Suprapubic skin (tissue), 4 donors: ENCODE measurements around the gene COL5A1. TPM values are rescaled to one million over a fixed set of nuclear protein-coding genes. Genes with fewer than 3 reads are reported as not detected.

Experiments
- DNase-seq, 2 donors: peaks; one replicate each; pipeline ENCODE4 v3.0.0-alpha.2; 2019; ENCODE audit warnings: low spot score in 2 of 2
- H3K27ac ChIP-seq: fragments of 200-600 bp; sonication (generic); one replicate; pipeline ENCODE4 v1.5.1; 2019
- H3K27me3 ChIP-seq: fragments of 200-600 bp; sonication (generic); one replicate; pipeline ENCODE4 v1.5.1; 2019
- H3K36me3 ChIP-seq: fragments of 200-600 bp; sonication (generic); one replicate; pipeline ENCODE4 v1.5.1; 2019
- H3K4me1 ChIP-seq: fragments of 200-600 bp; sonication (generic); one replicate; pipeline ENCODE4 v1.5.1; 2019
- H3K4me3 ChIP-seq: fragments of 200-600 bp; sonication (generic); one replicate; pipeline ENCODE4 v1.5.1; 2019; ENCODE audit warnings: mild to moderate bottlenecking
- H3K9me3 ChIP-seq: fragments of 200-600 bp; sonication (generic); one replicate; pipeline ENCODE4 v1.5.1; 2019
- EP300 ChIP-seq: sonication (generic); formaldehyde crosslinking; IDR thresholded peaks from one replicate; pipeline ENCODE4 v1.6.1; 2017; ENCODE audit warnings: antibody characterized with exemption
- POLR2A ChIP-seq, 2 donors: fragments of 450-650 bp; IDR thresholded peaks; one replicate each; pipeline ENCODE4 v1.6.1; 2017; ENCODE audit warnings: antibody characterized with exemption in 2 of 2, mild to moderate bottlenecking in 2 of 2, moderate library complexity in 2 of 2
- POLR2AphosphoS5 ChIP-seq, 3 donors: sonication (generic); formaldehyde crosslinking; IDR thresholded peaks; one replicate each; pipeline ENCODE4 v1.6.1; 2017; ENCODE audit warnings: antibody characterized with exemption in 3 of 3
- WGBS: methylation state at CpG from one replicate; pipeline ENCODE4 v1.1.5; 2018; 5-methylcytosine and 5-hydroxymethylcytosine counted together
- total RNA-seq, 4 donors: library from RNA; depleted of rRNA; stranded (reverse); fragments of >200 nt; gene quantifications; one replicate each; pipeline ENCODE4 v1.1.0, GENCODE V29; 2016
- TF ChIP-seq, protein P1 (sequence below), 2 donors: fragments of 200-600 bp in 1 of 2; fragments of 450-650 bp in 1 of 2; sonication (generic) in 1 of 2; IDR thresholded peaks; one replicate each; pipeline ENCODE4 v1.5.1; 2016 to 2019; ENCODE audit warnings: antibody characterized with exemption in 2 of 2, mild to moderate bottlenecking in 1 of 2, moderate library complexity in 1 of 2

The COL5A1 gene
- total RNA-seq, 4 donors from 2014 or later, result 8.6 to 16.5 (median 15.4) TPM

DNA sequence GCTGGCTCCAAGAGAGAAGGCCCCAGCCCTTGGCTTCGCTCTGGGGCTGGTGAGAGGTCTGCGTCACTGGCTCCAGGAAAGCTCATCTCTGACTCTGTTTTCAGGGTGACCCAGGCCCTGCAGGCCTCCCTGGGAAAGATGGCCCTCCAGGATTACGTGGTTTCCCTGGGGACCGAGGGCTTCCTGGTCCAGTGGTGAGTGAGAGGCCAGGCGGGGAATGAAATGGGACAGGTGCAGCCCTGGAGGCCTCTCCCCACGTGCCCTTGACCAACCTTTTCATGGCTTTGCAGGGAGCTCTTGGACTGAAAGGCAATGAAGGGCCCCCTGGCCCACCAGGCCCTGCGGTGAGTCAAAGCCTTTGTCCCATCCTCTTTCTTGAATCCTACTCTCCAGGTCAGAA lies 163.3 kb downstream of the COL5A1 start:
- H3K4me3 ChIP-seq, result no peak overlapping the region
- H3K27me3 ChIP-seq, result no peaks in the 10 kb centered on the region
- peaks cover 10% of the 10 kb centered on the region for H3K4me1 ChIP-seq
- TF ChIP-seq EP300 (no peak), POLR2A (IDR thresholded peaks at IDR 0.05) (no peak), POLR2AphosphoS5 (IDR thresholded peaks at IDR 0.05) (no peak)
- TF ChIP-seq, protein P1, sequence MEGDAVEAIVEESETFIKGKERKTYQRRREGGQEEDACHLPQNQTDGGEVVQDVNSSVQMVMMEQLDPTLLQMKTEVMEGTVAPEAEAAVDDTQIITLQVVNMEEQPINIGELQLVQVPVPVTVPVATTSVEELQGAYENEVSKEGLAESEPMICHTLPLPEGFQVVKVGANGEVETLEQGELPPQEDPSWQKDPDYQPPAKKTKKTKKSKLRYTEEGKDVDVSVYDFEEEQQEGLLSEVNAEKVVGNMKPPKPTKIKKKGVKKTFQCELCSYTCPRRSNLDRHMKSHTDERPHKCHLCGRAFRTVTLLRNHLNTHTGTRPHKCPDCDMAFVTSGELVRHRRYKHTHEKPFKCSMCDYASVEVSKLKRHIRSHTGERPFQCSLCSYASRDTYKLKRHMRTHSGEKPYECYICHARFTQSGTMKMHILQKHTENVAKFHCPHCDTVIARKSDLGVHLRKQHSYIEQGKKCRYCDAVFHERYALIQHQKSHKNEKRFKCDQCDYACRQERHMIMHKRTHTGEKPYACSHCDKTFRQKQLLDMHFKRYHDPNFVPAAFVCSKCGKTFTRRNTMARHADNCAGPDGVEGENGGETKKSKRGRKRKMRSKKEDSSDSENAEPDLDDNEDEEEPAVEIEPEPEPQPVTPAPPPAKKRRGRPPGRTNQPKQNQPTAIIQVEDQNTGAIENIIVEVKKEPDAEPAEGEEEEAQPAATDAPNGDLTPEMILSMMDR (IDR thresholded peaks at IDR 0.05), result no peak
- peaks cover 13% of the 10 kb centered on the region for H3K36me3 ChIP-seq
- H3K27ac ChIP-seq, result no peak overlapping the region
- DNase-seq, result no peak
- H3K9me3 ChIP-seq, result no peaks in the 10 kb centered on the region
- WGBS, result 89% methylated on average over 3 of the region's 7 CpGs

DNA sequence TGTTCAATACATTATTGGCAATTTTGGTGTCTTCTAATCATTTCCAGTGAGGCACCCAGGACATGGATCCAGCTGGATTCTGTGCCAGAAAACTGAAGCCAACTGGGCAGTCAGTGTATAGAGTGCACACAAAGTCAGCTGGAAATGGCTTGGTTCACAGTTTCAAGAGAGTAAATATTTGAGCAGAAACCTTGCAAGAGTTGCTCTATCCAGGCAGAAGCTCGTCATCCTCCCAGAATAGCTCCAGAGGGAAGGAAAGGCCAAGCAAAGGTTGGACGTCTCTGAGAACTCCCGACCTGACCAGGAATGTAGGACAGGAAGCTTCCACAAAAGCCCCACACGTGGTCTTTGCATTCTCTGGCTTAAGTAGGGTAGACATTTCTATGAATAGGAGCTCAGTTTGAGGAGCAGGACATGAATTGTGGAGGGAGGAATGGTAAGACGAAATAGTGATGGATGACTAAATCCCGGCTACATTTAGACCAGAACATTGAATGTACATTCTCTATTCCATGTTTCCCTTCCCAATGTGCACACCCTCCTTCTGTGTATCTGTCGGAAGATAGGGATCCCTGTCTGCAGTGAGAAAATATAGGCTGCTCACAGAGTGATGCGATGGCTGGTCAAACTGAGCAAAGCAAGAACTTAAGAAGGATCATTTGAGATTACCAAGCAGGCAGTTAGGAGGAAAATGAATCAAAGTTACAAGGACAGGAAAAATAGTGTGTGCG lies 166.3 kb downstream of the COL5A1 start:
- TF ChIP-seq, protein P1 (IDR thresholded peaks at IDR 0.05), result no peak
- TF ChIP-seq POLR2AphosphoS5 (IDR thresholded peaks at IDR 0.05) (no peak), EP300 (no peak), POLR2A (IDR thresholded peaks at IDR 0.05) (no peak)
- no peaks in the 10 kb centered on the region for H3K27me3 ChIP-seq
- peaks cover 16% of the 10 kb centered on the region for H3K4me1 ChIP-seq
- H3K9me3 ChIP-seq, result no peaks in the 10 kb centered on the region
- no peak overlapping the region for H3K27ac ChIP-seq
- no peak overlapping the region for H3K4me3 ChIP-seq
- DNase-seq, result no peak
- H3K36me3 ChIP-seq, result no peaks in the 10 kb centered on the region
- WGBS, result 70% methylated on average over 9 of the region's 9 CpGs

DNA sequence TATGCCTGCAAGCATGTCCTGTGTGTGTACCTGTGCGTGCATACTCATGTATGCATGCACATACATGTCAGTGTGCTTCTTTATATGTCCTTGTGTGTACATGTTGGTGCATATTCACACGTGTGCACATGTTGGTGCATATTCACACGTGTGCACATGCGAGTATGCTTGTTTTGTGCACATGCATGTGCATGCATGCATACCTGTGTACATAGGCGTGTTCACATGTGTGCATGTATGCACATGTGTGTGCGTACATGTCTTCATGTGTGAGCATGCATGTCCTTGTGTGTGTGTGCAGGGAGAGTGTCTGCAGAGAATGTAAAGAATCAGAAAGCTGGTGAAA lies 166.8 kb downstream of the COL5A1 start:
- no peak for DNase-seq
- TF ChIP-seq POLR2A (IDR thresholded peaks at IDR 0.05) (no peak), EP300 (no peak), POLR2AphosphoS5 (IDR thresholded peaks at IDR 0.05) (no peak)
- TF ChIP-seq, protein P1 (IDR thresholded peaks at IDR 0.05), result no peak
- no peaks in the 10 kb centered on the region for H3K27me3 ChIP-seq
- no peak overlapping the region for H3K4me3 ChIP-seq
- peaks cover 16% of the 10 kb centered on the region for H3K4me1 ChIP-seq
- H3K27ac ChIP-seq, result no peak overlapping the region
- H3K36me3 ChIP-seq, result peaks cover 5% of the 10 kb centered on the region
- 72% methylated on average over 6 of the region's 6 CpGs for WGBS
- H3K9me3 ChIP-seq, result no peaks in the 10 kb centered on the region

DNA sequence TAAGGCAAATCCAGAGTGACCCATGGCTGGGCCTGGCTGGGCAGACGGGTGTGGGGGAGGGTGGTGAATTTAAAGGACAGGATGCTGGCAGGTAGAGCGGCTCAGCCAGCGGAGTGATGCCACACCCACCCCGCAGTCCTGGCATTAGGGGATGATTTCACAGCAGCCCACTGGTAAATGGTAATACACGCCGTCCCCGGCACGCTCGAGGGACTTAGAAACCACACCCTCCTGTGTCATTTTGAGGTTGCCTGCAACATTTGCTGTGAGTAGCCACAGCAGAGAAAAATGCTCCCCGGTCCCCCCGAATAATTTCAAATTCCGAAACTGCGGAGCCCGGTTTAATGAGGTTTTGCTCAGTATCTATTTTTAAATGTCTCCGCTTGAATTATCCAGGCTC lies 167.7 kb downstream of the COL5A1 start:
- H3K36me3 ChIP-seq, result peaks cover 7% of the 10 kb centered on the region
- no peak overlapping the region for H3K4me3 ChIP-seq
- H3K27me3 ChIP-seq, result no peaks in the 10 kb centered on the region
- H3K9me3 ChIP-seq, result no peaks in the 10 kb centered on the region
- TF ChIP-seq POLR2A (IDR thresholded peaks at IDR 0.05) (no peak), EP300 (no peak), POLR2AphosphoS5 (IDR thresholded peaks at IDR 0.05) (no peak)
- TF ChIP-seq, protein P1 (IDR thresholded peaks at IDR 0.05), result no peak
- peaks cover 16% of the 10 kb centered on the region for H3K4me1 ChIP-seq
- WGBS, result 80% methylated on average over 12 of the region's 15 CpGs
- H3K27ac ChIP-seq, result no peak overlapping the region
- DNase-seq, result no peak

DNA sequence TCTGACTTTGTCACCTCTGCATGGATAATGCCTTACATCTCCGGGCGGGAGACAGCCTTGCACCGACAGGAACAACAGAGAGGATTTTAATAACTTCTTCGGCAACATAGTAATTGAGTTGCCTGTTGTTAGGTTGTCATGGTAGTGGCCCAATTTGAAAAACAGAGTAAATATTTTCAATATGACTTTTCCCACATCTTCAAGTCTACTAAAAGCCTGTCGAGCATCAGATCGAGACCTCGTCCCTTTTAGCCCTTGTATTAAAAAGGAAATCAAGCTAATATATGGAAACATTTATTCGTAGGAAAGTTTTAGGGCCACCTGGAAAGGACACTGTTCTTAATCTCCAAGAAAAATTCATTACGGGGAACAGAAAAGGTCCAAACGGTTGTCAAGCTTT lies 168.2 kb downstream of the COL5A1 start:
- H3K9me3 ChIP-seq, result no peaks in the 10 kb centered on the region
- DNase-seq, result no peak
- peaks cover 18% of the 10 kb centered on the region for H3K4me1 ChIP-seq
- peaks cover 7% of the 10 kb centered on the region for H3K36me3 ChIP-seq
- H3K27me3 ChIP-seq, result no peaks in the 10 kb centered on the region
- no peak overlapping the region for H3K27ac ChIP-seq
- no peak overlapping the region for H3K4me3 ChIP-seq
- TF ChIP-seq EP300, result no peak
- no peak for TF ChIP-seq POLR2A (IDR thresholded peaks at IDR 0.05)
- TF ChIP-seq, protein P1 (IDR thresholded peaks at IDR 0.05), result no peak
- TF ChIP-seq POLR2AphosphoS5 (IDR thresholded peaks at IDR 0.05), result no peak
- WGBS, result 80% methylated on average over 10 of the region's 10 CpGs
